H1 (cell line): ENCODE data around the gene CFAP74. TPM values are rescaled to one million over a fixed set of nuclear protein-coding genes. Genes with fewer than 3 reads are reported as not detected.

Source experiments
- CHD1 ChIP-seq: IDR thresholded peaks from 2 replicates; pipeline ENCODE4 v1.6.1; 2012; ENCODE audit warnings: low read depth, low read length, improper control_type of control experiment
- JUND ChIP-seq: IDR thresholded peaks from 2 replicates; pipeline ENCODE4 v1.6.1; 2011; ENCODE audit warnings: mild to moderate bottlenecking, improper control_type of control experiment, low read length
- PHF8 ChIP-seq: fragments of 200-600 bp; sonication (generic); conservative IDR thresholded peaks from 2 replicates; pipeline ENCODE4 v1.7.1; 2012; ENCODE audit warnings: low read depth, mild to moderate bottlenecking, inconsistent platforms, low read length, moderate library complexity
- POLR2AphosphoS5 ChIP-seq: IDR thresholded peaks from 2 replicates; pipeline ENCODE4 v1.6.1; 2011; ENCODE audit warnings: low read depth, low read length
- polyA plus RNA-seq, 7 experiments: library from polyadenylated mRNA; depleted of rRNA in 3 of 7; stranded (reverse) in 5 of 7; unstranded in 2 of 7; fragments of >200 nt in 5 of 7; fragments of 200-250 nt in 2 of 7; gene quantifications; 1 replicate in 5 of 7; 2 replicates in 1 of 7; 4 replicates in 1 of 7; pipeline versions ENCODE4 v1.2.1 to v1.2.3, GENCODE V29; 2011 to 2013; ENCODE audit warnings: missing spikeins in 2 of 7, mixed read lengths in 2 of 7
- total RNA-seq: library from RNA; stranded (reverse); fragmentation: NEBNext Ultra II Directional; extraction: Animal tissue kit (Norgen Biotek cat#: 25700); gene quantifications from 2 replicates; pipeline ENCODE4 v1.2.1, GENCODE V29; 2021
- TF ChIP-seq, protein P1 (sequence below): IDR thresholded peaks from 2 replicates; pipeline ENCODE4 v1.6.1; 2012; ENCODE audit warnings: inconsistent platforms
- TF ChIP-seq, protein P2 (sequence below): IDR thresholded peaks from 2 replicates; pipeline ENCODE4 v1.6.1; 2011; ENCODE audit warnings: low read length, improper control_type of control experiment

Gene CFAP74
- total and polyA plus RNA-seq, 2 of the 8 experiments (the other 6 are each of a cell fraction or from before 2014, with no cell fraction given), result 0.09 to 0.20 TPM

DNA sequence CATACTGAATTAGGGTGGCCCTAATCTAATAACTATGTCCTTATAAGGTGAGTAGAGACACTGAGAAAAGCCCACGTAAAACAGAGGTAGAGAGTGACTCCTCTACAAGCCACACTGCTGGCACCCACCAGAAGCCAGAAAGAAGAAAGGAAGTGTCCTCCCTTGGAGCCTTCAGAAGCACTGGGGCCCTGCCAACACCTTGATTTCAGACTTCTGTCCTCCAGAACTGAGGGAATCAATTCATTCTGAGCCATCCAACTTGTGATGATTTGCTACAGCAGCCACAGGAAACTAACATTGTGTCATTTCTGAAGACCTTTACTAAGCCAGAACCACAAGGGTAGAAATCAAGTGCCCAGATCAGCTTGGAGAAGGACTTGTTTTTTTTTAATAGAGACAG, 127.7 kb downstream of the CFAP74 start (continued):
- TF ChIP-seq, protein P1, sequence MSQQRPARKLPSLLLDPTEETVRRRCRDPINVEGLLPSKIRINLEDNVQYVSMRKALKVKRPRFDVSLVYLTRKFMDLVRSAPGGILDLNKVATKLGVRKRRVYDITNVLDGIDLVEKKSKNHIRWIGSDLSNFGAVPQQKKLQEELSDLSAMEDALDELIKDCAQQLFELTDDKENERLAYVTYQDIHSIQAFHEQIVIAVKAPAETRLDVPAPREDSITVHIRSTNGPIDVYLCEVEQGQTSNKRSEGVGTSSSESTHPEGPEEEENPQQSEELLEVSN, result no peak
- TF ChIP-seq, protein P2, sequence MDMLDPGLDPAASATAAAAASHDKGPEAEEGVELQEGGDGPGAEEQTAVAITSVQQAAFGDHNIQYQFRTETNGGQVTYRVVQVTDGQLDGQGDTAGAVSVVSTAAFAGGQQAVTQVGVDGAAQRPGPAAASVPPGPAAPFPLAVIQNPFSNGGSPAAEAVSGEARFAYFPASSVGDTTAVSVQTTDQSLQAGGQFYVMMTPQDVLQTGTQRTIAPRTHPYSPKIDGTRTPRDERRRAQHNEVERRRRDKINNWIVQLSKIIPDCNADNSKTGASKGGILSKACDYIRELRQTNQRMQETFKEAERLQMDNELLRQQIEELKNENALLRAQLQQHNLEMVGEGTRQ, result no peak
- TF ChIP-seq PHF8 (no peak), JUND (no peak), CHD1 (no peak), POLR2AphosphoS5 (no peak)
